ENCODE measurements around the gene TMED10. TPM values are rescaled to one million over a fixed set of nuclear protein-coding genes. Genes with fewer than 3 reads are reported as not detected.
A peak's percentile ranks its signal among the peaks of the same experiment; 100 is the strongest.
"Not testable (repeated sequence)": the region's sequence is repeated elsewhere in the genome, so short reads cannot be mapped to it uniquely, and the experiment has no call there.

Gene TMED10
- total RNA-seq, 2 donors from 2014 or later = 271 to 327 TPM

- intact Hi-C loops (cut with DNase I) = no loop called here
- DNase-seq = no peak
- no peak for ATAC-seq
Measured at GRCh38 chr14:75140620-75141019, 35.8 kb downstream of the TMED10 start.

GRCh38 chr14:75139185-75139584, 37.2 kb downstream of the TMED10 start:
- ATAC-seq (no peak), DNase-seq (no peak)
- intact Hi-C loops (cut with DNase I) = loop anchor here (5.0 to 10.0 kb wide), 2 partner anchors 343 to 356 kb away; no protein-coding TSS in a partner anchor

GRCh38 chr14:75138492-75138891, 37.9 kb downstream of the TMED10 start:
- ATAC-seq = peak in 1 of 2 donors; percentile 53
- no peak for DNase-seq
- intact Hi-C loops (cut with DNase I) = loop anchor here (5.0 to 10.0 kb wide), 2 partner anchors 344 to 356 kb away; no protein-coding TSS in a partner anchor

- intact Hi-C loops (cut with DNase I) = loop anchor here (5.0 to 10.0 kb wide), 3 partner anchors 168 to 360 kb away; no protein-coding TSS in a partner anchor
- DNase-seq = no peak
- no peak for ATAC-seq
Measured at GRCh38 chr14:75134644-75135043, 41.8 kb downstream of the TMED10 start.

- DNase-seq (no peak), ATAC-seq (no peak)
- intact Hi-C loops (cut with DNase I) = loop anchor here (2.0 to 10.0 kb wide), 3 partner anchors 169 to 361 kb away; no protein-coding TSS in a partner anchor
Measured at GRCh38 chr14:75133597-75133996, 42.8 kb downstream of the TMED10 start.

- ATAC-seq (peak; percentile 79 to 84), DNase-seq (no peak)
Measured at GRCh38 chr14:75132382-75133086, 43.9 kb downstream of the TMED10 start.

GRCh38 chr14:75128596-75128990, 47.8 kb downstream of the TMED10 start:
- DNase-seq = no peak
- no peak for ATAC-seq
- intact Hi-C loops (cut with DNase I) = no loop called here

More at GRCh38 chr14:75132382-75133086, 43.9 kb downstream of the TMED10 start:
- intact Hi-C loops (cut with DNase I) = loop anchor here (2.0 to 10.0 kb wide), 3 partner anchors 170 to 362 kb away; no protein-coding TSS in a partner anchor

GRCh38 chr14:75127903-75128595, 48.4 kb downstream of the TMED10 start:
- DNase-seq (no peak), ATAC-seq (no peak)
- intact Hi-C loops (cut with DNase I) = no loop called here

- intact Hi-C loops (cut with DNase I); ATAC-seq: not testable (repeated sequence)
- peak; percentile 33 for DNase-seq
Measured at GRCh38 chr14:75127474-75127820, 49.0 kb downstream of the TMED10 start.

GRCh38 chr14:75126679-75127473, 49.5 kb downstream of the TMED10 start, which contains the start of gene NEK9:
TSS of gene NEK9 (minus strand) at chr14:75127048. CDS start at chr14:75126921, 127 bp downstream.
- ATAC-seq (peak; percentile 96 to 97), DNase-seq (peak; percentile 92)
- intact Hi-C loops (cut with DNase I) = no loop called here

GRCh38 chr14:75126121-75126544, 50.3 kb downstream of the TMED10 start:
- ATAC-seq = no peak
- intact Hi-C loops (cut with DNase I) = no loop called here

GRCh38 chr14:75125617-75126016, 50.8 kb downstream of the TMED10 start:
- intact Hi-C loops (cut with DNase I) = no loop called here

More at GRCh38 chr14:75126121-75126544, 50.3 kb downstream of the TMED10 start:
- no peak for DNase-seq

GRCh38 chr14:75123991-75124390, 52.4 kb downstream of the TMED10 start:
- ATAC-seq = peak in 1 of 2 donors; percentile 30
- DNase-seq = peak; percentile 44
- intact Hi-C loops (cut with DNase I) = no loop called here

More at GRCh38 chr14:75125617-75126016, 50.8 kb downstream of the TMED10 start:
- ATAC-seq (no peak), DNase-seq (no peak)

GRCh38 chr14:75121552-75121951, 54.9 kb downstream of the TMED10 start:
- ATAC-seq (no peak), DNase-seq (no peak)
- intact Hi-C loops (cut with DNase I) = no loop called here

GRCh38 chr14:75120541-75121291, 55.7 kb downstream of the TMED10 start:
- DNase-seq (no peak), ATAC-seq (no peak)
- intact Hi-C loops (cut with DNase I) = no loop called here

- intact Hi-C loops (cut with DNase I) = no loop called here
- no peak for DNase-seq
- no peak for ATAC-seq
Measured at GRCh38 chr14:75119056-75119455, 57.4 kb downstream of the TMED10 start.

GRCh38 chr14:75113932-75114539, 62.4 kb downstream of the TMED10 start:
- intact Hi-C loops (cut with DNase I) = no loop called here
- ATAC-seq (no peak), DNase-seq (no peak)

GRCh38 chr14:75109877-75110276, 66.5 kb downstream of the TMED10 start:
- DNase-seq (no peak), ATAC-seq (no peak)
- intact Hi-C loops (cut with DNase I) = no loop called here

All from left cardiac atrium (tissue), 4 donors.